Ecto neural progenitor cell (in vitro differentiated cells): ENCODE measurements around the gene DPH2.

Experiments
- DNase-seq: peaks from one replicate; pipeline ENCODE4 v3.0.0-alpha.2; 2018; ENCODE audit warnings: low spot score

DPH2 gene

DNA sequence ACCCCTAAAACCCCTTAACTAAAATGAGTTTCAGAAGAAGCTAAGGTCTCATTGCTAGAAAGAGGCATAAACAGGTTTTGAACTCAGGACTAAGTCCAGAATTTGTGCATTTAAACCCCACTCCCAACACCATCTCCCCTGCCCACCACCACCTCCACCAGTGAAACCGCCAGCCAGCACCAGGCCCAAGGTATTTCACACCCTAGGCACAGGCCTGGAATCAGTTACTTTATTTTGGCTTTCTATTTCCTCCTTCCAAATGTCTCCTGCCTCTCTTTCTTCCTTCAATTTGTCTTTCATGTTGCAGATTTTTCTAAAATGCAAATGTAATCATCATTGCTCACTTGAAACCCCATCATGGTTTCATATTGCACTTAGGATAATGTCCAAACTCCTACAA is 24.9 kb upstream of the DPH2 start:
- DNase-seq, result no peak

DNA sequence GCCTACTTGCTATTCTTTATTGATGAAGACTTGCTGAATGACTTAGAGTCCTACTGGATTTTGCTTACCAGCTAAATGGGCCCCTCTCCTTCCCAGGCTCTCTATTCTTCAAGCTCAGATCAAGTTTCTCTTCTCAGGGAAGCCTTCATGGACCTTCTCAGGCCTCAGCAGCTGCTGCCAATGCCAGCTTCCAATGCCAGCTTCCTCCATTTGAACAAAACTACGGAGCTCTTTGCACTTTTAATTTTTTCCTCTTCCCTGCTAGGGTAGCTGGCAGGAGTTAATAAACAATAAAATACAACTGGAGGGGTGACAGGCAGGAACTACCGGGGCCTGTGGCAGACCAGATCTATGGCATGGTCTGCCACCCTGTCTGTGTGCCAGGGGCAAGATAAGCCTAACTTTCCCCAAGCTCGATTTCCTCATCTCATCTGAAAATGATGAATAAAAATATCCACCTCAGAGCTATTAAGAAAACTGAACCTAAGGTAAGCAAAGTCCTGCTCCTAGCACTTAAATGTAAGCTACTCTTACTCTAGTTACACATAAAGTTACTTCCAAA is 24.1 kb upstream of the DPH2 start:
- DNase-seq, result no peak

DNA sequence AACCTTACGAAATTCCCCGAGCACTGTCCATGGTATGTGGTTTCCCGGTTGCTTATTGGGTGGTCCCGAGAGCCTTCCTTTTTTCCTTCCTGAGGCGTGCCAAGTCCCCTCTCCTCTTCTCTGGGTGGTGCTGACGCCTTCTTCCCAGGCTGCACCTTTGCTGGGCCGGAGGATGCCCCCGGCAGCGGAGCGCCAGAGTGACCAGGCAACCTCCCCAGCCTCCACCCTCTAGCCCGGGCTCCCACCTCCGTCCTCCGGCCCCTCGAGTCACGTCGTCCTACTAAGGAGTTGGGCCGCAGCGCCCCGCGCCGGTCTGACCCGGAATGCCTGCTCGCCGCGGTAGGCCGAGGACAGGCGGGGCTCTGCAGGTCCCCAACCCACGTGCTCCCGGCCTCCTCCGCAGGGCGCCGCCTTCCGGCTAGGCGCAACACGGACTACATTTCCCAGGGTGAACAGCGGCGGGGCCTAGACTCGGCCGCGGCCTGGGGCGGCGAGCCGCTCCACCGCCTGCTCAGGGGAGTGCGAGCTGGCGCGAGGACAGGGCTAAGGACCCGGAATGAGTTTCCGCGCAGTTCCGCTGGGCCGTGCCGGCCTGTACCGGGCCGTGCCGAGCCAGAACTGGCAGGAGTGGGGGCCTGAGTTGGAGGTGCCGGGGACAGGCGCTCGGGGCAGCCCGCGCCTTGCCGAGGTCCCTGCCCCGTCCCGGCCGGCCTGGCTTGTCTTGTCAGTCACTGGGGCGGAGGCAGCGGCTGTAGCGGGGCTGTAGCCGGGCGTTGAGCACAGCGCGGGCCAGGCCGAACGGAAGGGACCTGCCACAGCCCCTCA is 23.4 kb upstream of the DPH2 start, which contains the start of gene IPO13:
TSS of gene IPO13 (plus strand) at position 715 of the 825 bp plus-strand sequence. CDS start 651 bp downstream, outside the sequence.
- peak; percentile 98 for DNase-seq

DNA sequence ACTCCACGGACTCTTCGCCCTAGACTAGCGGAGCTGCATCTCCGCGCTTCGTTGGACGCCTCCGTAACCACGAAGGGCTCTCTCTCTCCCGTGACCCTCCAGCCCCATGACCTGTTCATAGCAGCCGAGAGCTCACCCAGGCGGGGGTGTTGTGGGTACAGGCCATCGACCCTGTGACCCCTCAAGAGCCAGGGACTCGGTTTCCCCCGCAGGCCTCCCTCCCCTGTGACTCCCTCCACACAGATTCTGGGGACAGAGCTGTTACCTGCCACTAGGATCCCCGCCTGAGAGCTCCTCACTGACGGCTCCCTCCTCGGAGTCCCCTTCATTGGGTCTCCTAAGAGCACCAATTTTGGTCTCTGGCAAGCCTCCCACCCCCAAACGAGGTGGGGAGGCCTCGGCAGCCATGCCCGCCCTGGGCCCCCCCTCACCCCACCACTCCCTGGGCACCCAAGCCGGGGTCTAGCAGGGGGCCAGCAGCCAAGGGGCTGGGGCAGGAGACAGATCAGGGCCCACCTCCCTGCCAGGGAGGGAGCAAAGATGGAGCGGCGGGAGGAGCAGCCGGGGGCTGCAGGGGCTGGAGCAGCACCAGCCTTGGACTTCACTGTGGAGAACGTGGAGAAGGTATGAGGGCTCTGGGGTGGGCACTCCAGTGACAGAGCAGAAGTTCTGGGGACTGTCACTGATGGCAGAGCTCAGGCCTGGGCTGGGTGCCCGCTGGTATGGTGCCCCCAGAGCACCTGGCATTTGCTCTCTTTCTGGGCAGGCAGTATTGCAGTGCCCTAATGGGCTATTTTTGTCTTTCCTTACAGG is 22.5 kb upstream of the DPH2 start:
- DNase-seq, result no peak

DNA sequence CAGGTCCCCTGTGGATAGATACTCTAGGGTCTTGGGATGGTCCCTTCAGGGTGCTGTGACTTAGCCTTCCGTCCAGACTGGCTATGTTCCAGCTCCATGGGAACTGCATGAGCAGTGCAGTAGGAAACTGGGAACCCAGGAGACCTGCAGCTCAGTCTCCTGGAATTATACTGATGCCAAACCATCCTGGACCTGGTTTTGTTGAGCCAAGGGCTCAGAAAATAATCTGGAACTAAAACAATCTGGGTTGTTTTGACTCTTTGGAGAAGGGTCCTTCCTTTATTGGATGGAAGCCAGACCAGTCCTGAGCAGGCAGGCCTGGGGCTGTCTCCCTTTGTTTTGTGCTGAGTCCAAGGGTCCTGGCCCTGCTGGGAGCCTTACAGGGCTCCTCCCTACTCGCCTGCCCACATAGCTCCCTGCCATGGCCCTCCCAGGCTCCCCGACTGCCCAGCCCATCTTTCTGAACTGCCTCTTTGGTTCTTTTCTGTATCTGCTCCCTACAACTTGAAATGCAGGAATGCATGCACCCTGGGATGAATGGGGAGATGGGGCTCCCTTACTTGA is 21.9 kb upstream of the DPH2 start:
- DNase-seq, result no peak

DNA sequence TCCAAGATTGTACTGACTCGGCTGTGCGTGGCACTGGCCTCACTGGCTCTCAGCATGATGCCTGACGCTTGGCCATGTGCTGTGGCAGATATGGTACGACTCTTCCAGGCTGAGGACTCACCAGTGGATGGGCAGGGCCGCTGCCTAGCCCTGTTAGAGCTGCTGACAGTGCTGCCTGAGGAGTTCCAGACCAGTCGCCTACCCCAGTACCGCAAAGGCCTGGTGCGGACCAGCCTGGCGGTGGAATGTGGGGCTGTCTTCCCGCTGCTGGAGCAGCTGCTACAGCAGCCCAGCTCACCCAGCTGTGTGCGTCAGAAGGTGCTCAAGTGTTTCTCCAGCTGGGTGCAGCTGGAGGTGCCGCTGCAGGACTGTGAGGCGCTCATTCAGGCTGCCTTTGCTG is 20.1 kb upstream of the DPH2 start:
- no peak for DNase-seq

DNA sequence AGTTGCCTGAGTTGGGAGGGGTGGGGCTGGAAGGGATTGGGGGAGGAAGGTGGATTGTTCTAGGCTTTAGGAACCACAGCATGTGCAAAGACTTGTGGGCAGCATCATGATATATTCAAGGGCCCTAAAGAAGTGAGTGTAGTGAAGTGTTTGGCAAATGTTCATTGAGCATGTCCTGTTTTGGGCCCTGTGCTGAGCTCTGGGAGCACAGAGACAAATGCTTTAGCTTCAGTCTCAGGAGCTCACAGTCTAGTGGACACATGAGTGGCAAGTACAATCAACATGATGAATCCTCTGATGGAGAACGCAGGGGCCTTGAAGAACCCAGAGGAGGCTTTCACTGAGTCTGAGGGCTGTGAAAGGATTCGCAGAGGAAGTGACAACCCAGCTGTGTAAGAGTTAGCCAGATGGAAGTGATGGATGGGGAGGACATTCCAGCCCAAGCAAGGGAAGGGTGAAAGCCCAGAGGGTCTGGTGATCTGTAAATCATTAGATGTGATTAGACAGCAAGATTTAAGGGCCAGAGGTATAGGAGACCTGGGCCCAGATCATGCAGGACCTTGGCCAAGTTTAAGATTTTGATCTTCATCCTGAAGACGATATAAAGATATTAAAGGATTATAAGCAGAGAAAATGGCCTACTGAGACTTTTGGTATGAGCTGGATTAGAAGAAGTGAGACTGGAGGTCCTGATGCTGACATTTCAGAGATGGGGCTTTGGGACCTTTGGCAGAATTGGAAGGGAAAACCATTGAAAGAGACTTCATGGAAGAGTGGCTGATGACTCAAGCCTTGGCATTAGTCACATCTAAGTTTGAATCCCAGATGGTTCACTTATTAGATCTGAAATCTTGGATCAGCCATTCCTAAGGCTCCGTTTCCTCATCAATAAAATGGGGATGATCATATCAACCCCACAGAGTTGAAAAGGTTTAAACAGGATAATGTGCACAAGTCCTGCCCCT is 18.5 kb upstream of the DPH2 start:
- DNase-seq, result no peak

DNA sequence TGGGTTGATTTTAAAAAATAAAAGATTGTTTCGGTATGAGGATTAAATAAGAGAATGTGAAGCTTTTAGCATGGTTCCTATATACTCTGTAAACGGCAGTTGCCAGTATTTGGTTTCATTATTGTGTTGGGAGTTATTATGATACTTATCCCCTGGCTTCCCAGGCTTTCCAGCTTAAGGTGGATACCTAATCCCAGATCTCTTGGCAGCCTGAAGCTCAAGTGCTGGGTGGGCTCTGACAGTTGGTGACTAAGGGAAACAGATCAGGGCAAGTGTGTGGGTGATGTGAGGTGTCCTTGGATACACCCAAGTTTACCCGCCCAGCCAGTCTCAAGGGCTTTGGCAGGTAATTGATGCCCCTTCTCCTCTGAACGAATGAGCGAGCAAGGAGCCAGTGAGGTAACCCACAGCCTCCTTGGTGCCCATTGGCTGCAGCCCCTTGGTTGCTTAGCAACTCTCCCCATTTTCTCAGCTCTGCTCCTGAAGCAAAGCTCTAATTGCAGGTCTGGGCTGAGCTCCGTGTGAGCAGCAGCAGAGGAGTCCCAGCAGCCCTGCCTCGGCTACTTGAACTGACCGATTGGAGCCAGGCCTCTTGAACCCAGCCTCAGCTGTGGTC is 17.0 kb upstream of the DPH2 start:
- peak; percentile 75 for DNase-seq

DNA sequence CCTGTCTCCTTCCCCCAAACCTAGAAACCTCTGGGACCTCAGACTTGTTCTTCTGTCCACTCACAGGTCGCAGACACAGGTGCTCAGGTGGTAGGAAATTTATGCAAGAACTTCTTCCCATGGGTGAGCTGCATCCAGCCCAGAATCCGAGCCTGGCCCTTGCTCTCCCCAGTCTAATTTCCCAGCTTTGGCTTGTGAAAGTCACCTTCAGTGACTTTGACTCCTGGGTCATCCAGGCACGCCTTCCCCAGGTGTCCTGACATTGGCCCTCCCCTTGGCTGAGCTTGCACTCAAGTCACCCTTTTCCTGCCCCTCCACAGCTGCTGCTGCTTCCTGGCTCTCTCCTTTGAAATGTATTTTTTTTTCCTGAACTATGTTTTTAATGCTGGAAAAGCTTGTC is 16.4 kb upstream of the DPH2 start:
- no peak for DNase-seq

DNA sequence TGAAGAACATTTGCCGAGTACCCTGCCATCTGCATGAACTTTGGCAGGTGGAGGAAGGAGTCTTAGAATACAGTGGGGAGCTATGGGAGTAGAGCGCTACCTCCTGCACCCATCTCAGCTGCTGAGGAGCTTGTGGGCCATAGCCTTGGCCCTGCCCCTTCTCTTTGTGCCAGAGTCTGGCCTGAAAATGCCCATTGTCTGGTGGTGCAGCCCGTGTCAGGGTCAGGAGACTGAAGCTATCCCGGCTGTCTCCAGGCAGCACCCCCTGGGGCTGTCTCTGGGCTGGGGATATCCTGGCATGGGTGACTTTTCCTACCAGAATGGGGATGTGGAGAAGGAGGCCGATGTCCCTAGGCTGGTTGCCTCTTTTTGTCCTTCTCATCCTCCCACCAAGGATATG is 15.8 kb upstream of the DPH2 start:
- no peak for DNase-seq

DNA sequence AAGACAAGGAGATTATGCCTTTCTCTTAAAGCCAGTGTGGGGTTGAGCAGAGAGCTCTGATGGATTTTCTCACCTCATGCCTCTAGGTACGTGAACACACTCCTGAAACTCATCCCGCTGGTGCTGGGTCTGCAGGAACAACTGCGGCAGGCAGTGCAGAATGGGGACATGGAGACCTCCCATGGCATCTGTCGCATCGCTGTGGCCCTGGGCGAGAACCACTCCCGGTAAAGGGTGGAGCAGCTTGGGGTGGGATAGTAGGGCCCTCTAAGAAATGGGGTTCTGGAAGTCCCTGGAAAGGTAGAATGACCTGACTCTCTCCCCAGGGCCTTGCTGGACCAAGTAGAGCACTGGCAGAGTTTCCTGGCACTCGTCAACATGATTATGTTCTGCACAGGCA is 13.6 kb upstream of the DPH2 start:
- DNase-seq, result no peak

DNA sequence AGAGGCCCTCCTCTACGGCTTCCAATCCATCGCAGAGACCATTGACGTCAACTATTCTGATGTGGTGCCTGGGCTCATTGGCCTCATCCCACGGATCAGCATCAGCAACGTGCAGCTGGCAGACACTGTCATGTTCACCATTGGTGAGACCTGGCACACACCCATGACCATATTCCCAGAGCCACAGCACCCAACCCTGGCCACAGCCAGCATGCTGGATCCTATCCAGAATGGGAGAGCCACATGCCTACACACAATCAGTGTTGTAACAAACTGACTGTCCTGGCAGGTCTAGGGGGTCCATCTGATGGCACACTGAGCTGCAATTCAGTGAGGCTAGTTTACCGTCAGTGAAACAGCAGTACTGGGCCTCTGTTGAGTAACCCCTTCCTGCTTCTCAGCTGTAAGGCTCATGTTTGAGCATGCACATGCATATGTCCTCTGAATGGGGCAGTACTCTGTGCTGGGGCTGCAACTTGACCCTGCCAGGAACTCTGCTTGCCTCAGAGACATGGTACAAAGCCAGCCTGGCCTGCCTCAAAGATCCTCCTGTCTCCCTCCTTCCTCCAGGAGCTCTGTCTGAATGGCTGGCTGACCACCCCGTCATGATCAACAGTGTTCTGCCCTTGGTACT is 12.3 kb upstream of the DPH2 start:
- no peak for DNase-seq

DNA sequence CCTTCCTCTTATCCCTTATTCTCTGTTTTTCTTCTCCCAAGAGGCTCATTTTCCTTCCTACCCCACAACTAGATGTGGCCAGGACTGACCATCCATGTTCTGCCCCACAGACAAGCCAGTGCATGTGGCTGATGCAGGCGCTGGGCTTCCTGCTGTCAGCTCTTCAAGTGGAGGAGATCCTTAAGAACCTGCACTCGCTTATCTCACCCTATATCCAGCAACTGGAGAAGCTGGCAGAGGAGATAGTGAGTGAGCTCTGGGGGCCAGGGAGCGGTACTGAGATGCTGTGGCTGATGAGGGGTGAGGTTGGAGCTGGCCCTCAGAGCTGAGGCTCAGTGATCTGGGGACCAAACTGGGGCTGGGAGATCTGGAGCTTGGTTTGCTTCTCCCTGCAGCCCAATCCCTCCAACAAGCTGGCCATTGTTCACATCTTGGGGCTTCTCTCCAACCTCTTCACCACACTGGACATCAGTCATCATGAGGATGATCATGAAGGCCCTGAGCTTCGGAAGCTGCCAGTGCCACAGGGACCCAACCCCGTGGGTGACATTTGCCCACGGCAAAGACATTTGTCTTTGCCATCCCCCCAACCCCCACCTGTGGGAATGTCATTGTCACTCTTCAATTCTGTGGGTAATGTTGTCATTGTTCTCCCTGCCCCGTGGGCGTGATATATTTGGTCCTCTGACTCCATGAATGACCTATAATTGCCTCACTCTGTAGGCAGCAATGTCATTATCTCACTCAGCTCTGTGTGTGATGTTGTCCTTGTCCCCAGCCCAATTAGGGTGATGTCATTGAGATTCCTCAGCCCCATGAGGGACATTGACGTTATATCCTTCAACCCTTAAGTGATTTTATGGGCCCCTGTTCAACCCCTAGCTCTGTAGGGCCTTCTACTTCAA is 11.2 kb upstream of the DPH2 start:
- DNase-seq, result no peak

DNA sequence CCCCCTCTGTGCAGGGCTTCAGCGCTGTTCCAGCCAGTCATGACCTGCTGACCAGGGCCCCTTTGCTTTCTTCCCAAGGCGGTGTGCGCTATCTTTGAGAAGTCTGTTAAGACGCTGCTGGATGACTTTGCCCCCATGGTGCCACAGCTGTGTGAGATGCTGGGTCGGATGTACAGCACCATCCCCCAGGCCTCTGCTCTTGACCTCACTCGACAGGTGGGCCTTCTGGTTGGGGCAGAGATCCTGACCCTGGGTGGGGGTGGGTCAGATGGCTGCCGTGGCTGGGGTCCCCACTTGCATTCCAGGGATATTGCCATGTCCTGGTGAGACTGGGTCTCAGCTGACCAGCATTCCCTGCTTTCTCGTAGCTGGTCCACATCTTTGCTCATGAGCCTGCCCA is 9.0 kb upstream of the DPH2 start:
- no peak for DNase-seq

DNA sequence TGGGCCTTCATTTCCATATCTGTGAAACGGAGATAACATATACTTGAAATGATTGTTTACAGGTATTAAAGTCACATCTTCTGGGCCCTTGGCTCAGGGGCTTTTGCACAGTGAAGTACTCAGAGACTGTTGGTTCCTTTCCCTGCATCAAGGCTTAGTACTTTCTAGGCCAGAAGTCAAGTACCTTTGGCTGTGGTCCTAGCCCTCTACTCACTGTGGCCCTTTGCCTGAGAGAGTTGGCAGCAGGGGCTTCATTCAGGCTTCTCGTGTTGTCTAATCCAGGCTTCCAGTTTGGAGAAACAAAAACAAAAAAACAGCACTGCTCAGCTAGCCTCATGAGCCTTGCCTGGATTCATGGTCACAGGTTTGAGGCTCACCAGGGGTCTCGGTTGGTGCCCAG is 8.1 kb upstream of the DPH2 start:
- DNase-seq, result no peak

DNA sequence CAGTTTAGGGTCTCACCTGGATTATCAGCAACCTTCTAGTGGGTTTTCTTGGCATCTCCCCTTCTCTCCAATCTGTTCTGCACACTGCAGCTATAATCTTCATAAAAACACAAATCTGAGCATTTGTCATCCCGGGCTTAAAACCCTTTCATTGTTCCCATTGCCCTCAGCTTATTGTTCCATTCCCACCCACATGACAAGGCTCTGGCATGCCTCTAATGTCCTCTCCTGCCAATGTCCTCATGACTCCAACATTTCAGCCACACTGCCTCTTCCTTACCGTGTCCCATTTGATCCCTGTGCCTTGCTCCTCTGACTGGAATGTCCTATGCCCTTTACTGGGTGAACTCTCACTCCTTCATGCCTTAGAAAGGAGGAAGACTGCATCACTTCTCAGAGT is 7.5 kb upstream of the DPH2 start:
- DNase-seq, result no peak

DNA sequence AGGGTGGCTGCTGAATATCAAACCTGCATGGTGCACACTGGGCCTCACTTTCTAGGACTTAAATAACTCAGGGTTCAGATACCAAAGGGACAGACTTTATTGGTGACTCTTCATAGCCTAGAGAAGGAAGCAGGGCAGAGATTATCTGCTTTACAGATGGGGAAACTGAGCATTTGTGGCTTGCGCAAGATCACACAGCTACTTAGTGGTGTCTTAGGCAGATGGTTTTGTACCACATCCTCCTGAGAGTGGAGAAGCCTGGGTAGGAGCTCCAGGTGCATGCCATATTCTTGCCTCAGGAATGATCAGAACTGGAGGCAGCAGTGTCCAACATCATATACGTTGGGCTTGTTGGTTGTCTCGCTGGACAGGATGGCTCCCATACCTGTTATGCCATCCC is 6.8 kb upstream of the DPH2 start:
- no peak for DNase-seq

DNA sequence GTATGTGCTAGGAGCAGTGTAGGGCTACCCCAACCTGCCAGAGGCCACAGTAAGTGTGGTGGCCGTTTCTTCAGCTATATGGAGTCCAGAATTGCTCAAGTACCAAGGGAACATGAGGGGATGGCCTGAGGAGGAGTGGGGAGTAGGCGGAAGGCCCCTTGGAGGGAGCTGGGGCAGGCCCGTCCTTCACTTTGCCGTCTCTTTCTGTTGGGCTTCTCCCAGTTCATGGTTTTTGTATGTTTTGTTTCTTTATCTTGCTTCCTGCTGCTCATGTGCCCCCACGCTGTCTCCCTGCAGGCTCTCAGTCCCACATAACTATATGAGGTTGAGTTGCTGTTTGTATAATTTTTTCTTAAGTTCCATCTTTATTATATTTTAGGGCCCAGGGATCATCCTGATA is 5.9 kb upstream of the DPH2 start:
- DNase-seq, result no peak

DNA sequence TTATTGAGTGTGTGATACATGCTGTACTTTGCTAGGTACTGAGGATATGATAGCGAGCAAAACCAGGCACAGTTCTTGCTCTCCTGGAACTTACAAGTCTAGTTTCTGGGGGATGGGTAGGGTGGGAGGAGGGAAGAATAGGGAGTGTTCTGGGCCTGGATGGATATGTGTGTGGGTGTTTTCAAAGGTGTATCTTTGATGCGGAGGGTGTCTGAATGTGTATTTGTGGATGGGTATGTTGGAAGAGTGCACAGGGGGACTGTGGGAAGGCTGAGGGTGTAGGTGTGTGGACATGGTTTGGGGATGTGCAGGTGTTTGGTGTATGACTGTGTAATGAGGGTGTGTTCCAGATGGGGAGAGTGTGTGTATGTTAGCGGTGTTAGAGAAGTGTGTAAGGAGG is 4.5 kb upstream of the DPH2 start:
- no peak for DNase-seq
